HCT116 (cell line): ENCODE results near the gene KCNK4. TPM values are rescaled to one million over a fixed set of nuclear protein-coding genes. Genes with fewer than 3 reads are reported as not detected.

Source experiments
- ATAC-seq: fragments of 200-7000 bp; cut with Tn5 transposase; 2 replicates; pipeline ENCODE4 v1.9.1; 2020; ENCODE audit warnings: mild to moderate bottlenecking, moderate library complexity
- BruUV-seq: library from RNA; stranded (reverse); fragments of 400-500 nt; replicated peaks from 2 replicates; lab custom pipeline; 2021; lab: Mats Ljungman, UMichigan
- CTCF ChIA-PET: fragments of 300-600 bp; sonication (Branson Sonifier 250); formaldehyde crosslinking; loops from one replicate; lab custom pipeline; 2021; ENCODE audit warnings: antibody characterized with exemption; lab: Charles Lee
- POLR2A ChIA-PET: fragments of 300-600, 350-600 bp; sonication (Branson Sonifier 250); formaldehyde crosslinking; loops from one replicate; lab custom pipeline; 2021; ENCODE audit warnings: antibody characterized with exemption; lab: Charles Lee
- RAD21 ChIA-PET, 2 experiments: fragments of 300-600 bp; sonication (Branson Sonifier 250); formaldehyde crosslinking; loops; one replicate each; lab custom pipeline; 2023; ENCODE audit warnings: low total read pairs in 2 of 2; ENCODE audit not compliant: uncharacterized antibody in 2 of 2, unreplicated experiment in 2 of 2, low non-redundant PET in 1 of 2; lab: Charles Lee
- DNase-seq: peaks from one replicate; pipeline ENCODE4 v3.0.0-alpha.2; 2010; ENCODE audit warnings: low read depth, low spot score
- H2AFZ ChIP-seq: fragments of 200-600 bp; shearing (Covaris generic), sonication (generic); 2 replicates; pipeline ENCODE4 v1.6.1; 2017; ENCODE audit warnings: low read depth, mixed run types, mixed read lengths, antibody characterized with exemption, low read length; ENCODE audit not compliant: poor library complexity, severe bottlenecking
- H3K27ac ChIP-seq: 2 replicates; pipeline ENCODE4 v1.5.1; 2012; ENCODE audit warnings: low read depth, low read length
- H3K27me3 ChIP-seq: fragments of 200-600 bp; sonication (generic); 2 replicates; pipeline ENCODE4 v1.6.1; 2016; ENCODE audit warnings: mixed run types, low read length, mixed read lengths; ENCODE audit not compliant: insufficient read depth
- H3K36me3 ChIP-seq, 2 experiments: fragments of 200-500 bp in 1 of 2; fragments of 200-600 bp in 1 of 2; sonication (Bioruptor generic) in 1 of 2; sonication (generic) in 1 of 2; 2 replicates each; pipeline versions ENCODE4 v1.5.1 to v1.6.1; 2014 to 2016; ENCODE audit warnings: low read length in 2 of 2, inconsistent platforms in 1 of 2, mixed read lengths in 1 of 2, mixed run types in 1 of 2; ENCODE audit not compliant: insufficient read depth in 2 of 2, control insufficient read depth in 1 of 2
- H3K4me1 ChIP-seq, 2 experiments: fragments of 200-600 bp in 1 of 2; sonication (generic) in 1 of 2; 2 replicates each; pipeline versions ENCODE4 v1.5.1 to v1.6.1; 2012 to 2017; ENCODE audit warnings: low read length in 2 of 2, inconsistent platforms in 1 of 2, mild to moderate bottlenecking in 1 of 2, mixed read lengths in 1 of 2, mixed run types in 1 of 2, moderate library complexity in 1 of 2; ENCODE audit not compliant: insufficient read depth in 2 of 2, control insufficient read depth in 1 of 2
- H3K4me2 ChIP-seq: fragments of 200-600 bp; sonication (generic); 2 replicates; pipeline ENCODE4 v1.6.1; 2017; ENCODE audit warnings: mixed run types, low read length, mixed read lengths
- H3K4me3 ChIP-seq, 2 experiments: fragments of 200-600 bp in 1 of 2; sonication (generic) in 1 of 2; replicated peaks in 1 of 2; 2 replicates each; pipeline ENCODE4 v1.5.1; 2011 to 2016; ENCODE audit warnings: low read length in 2 of 2, control low read depth in 1 of 2, low read depth in 1 of 2, mild to moderate bottlenecking in 1 of 2, mixed read lengths in 1 of 2, mixed run types in 1 of 2
- H3K79me2 ChIP-seq: fragments of 200-600 bp; sonication (generic); 2 replicates; pipeline ENCODE4 v1.6.1; 2017; ENCODE audit warnings: mild to moderate bottlenecking, mixed run types, low read length, moderate library complexity, mixed read lengths; ENCODE audit not compliant: insufficient read depth
- H3K9ac ChIP-seq: fragments of 200-600 bp; sonication (generic); 2 replicates; pipeline ENCODE4 v1.6.1; 2016; ENCODE audit warnings: low read length, mixed read lengths
- H3K9me2 ChIP-seq: fragments of 200-600 bp; sonication (generic), shearing (Covaris generic); 2 replicates; pipeline ENCODE4 v1.6.1; 2017; ENCODE audit warnings: mixed run types, mild to moderate bottlenecking, moderate library complexity; ENCODE audit not compliant: insufficient read depth
- H3K9me3 ChIP-seq, 2 experiments: fragments of 200-500 bp in 1 of 2; fragments of 200-600 bp in 1 of 2; sonication (Bioruptor generic) in 1 of 2; sonication (generic) in 1 of 2; 2 replicates each; pipeline ENCODE4 v1.6.1; 2014 to 2017; ENCODE audit warnings: low read length in 2 of 2, mixed read lengths in 2 of 2, inconsistent platforms in 1 of 2, low read depth in 1 of 2, mild to moderate bottlenecking in 1 of 2, mixed run types in 1 of 2, moderate library complexity in 1 of 2; ENCODE audit not compliant: control insufficient read depth in 1 of 2, insufficient read depth in 1 of 2
- H4K20me1 ChIP-seq: fragments of 200-600 bp; sonication (generic), shearing (Covaris generic); 2 replicates; pipeline ENCODE4 v1.6.1; 2017; ENCODE audit warnings: mixed run types, mild to moderate bottlenecking, moderate library complexity; ENCODE audit not compliant: insufficient read depth
- CBX3 ChIP-seq: IDR thresholded peaks from 2 replicates; pipeline ENCODE4 v1.6.1; 2012; ENCODE audit warnings: low read depth
- EGR1 ChIP-seq: IDR thresholded peaks from 2 replicates; pipeline ENCODE4 v1.6.1; 2012; ENCODE audit warnings: low read depth
- ELF1 ChIP-seq: IDR thresholded peaks from 2 replicates; pipeline ENCODE4 v1.6.1; 2012; ENCODE audit warnings: low read depth, borderline replicate concordance
- EZH2 ChIP-seq: fragments of 200-600 bp; sonication (generic); IDR thresholded peaks from 2 replicates; pipeline ENCODE4 v1.6.1; 2017; ENCODE audit warnings: antibody characterized with exemption, mixed run types
- POLR2A ChIP-seq: IDR thresholded peaks from 2 replicates; pipeline ENCODE4 v1.7.0; 2011; ENCODE audit warnings: borderline replicate concordance; ENCODE audit not compliant: insufficient read depth, insufficient read length; ENCODE audit errors: extremely low read depth
- POLR2AphosphoS5 ChIP-seq: IDR thresholded peaks from 2 replicates; pipeline ENCODE4 v1.6.1; 2011; ENCODE audit warnings: mild to moderate bottlenecking, low read depth, low read length, moderate library complexity
- RAD21 ChIP-seq: IDR thresholded peaks from 2 replicates; pipeline ENCODE4 v1.6.1; 2012; ENCODE audit warnings: low read depth, mild to moderate bottlenecking
- SIN3A ChIP-seq: IDR thresholded peaks from 2 replicates; pipeline ENCODE4 v1.6.1; 2012; ENCODE audit warnings: low read depth
- SP1 ChIP-seq: IDR thresholded peaks from 2 replicates; pipeline ENCODE4 v1.6.1; 2012; ENCODE audit warnings: low read depth
- SRF ChIP-seq: IDR thresholded peaks from 2 replicates; pipeline ENCODE4 v1.6.1; 2012; ENCODE audit warnings: low read depth
- ZFX ChIP-seq: fragments of 450-650 bp; IDR thresholded peaks from 2 replicates; pipeline ENCODE4 v1.6.1; 2017
- ZNF274 ChIP-seq: fragments of 200-500 bp; sonication (Bioruptor generic); IDR thresholded peaks from 2 replicates; pipeline ENCODE4 v1.6.1; 2014; ENCODE audit warnings: mild to moderate bottlenecking, low read depth, low read length, inconsistent platforms
- intact Hi-C: fragments of 100-400 bp; cut with micrococcal nuclease; formaldehyde crosslinking; loops from 2 replicates; pipeline ENCODE4 v1.10.0; 2022
- total RNA-seq: library from RNA; stranded (reverse); gene quantifications from one replicate; pipeline ENCODE4 v1.2.1, GENCODE V29; 2021; ENCODE audit not compliant: unreplicated experiment
- TF ChIP-seq, protein P1 (sequence below), 3 experiments: fragments of 200-600 bp in 1 of 3; sonication (generic) in 1 of 3; IDR thresholded peaks in 2 of 3; conservative IDR thresholded peaks in 1 of 3; 2 replicates each; pipeline ENCODE4 v1.5.1; 2012 to 2017; ENCODE audit warnings: low read depth in 2 of 3, low read length in 2 of 3, antibody characterized with exemption in 1 of 3, borderline replicate concordance in 1 of 3, control low read depth in 1 of 3, mild to moderate bottlenecking in 1 of 3, mixed read lengths in 1 of 3, mixed run types in 1 of 3, moderate library complexity in 1 of 3; ENCODE audit not compliant: insufficient read depth in 1 of 3
- TF ChIP-seq, protein P2 (sequence below): IDR thresholded peaks from 2 replicates; pipeline ENCODE4 v1.6.1; 2012; ENCODE audit warnings: low read depth
- TF ChIP-seq, protein P3 (sequence below): IDR thresholded peaks from 2 replicates; pipeline ENCODE4 v1.6.1; 2012

The KCNK4 gene
- total RNA-seq, 1 experiment from 2014 or later = not detected

DNA sequence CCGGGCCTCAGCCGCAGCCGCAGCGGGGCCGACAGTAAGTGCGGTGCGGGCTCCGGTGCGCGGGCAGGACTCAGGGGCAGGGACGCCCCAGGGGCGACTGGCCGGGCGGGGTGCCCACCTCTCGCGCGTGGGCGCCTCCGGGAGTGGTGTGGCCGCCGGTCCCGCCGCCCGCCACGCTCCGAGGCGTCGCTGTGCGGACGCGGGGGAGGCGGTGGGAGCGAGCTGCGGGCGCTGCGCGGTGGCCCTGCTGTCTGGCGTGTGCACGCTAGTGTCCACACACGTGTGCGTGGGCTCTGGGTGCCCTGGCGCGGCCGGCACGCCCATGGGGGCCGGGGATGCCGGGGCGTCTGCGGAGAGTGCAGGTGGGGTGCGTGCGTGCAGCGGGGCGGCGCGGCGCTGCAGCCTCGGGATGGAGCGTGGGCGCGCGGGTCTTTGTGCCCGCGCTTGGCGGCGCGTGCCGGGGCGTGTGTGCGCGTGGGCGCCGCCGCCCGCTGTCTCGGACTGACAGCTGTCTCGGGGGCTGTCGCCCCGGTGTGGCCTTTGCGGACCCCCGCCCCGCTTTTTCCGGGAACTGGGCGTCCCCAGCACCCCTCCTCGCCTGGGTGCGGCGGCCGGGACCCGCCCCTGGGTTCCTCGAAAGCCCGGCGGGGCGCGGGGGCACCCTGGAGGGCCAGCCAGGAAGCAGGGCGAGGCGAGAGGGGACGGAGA lies 804 bp downstream of the KCNK4 start:
- Histone ChIP-seq H3K9ac (no peak overlapping the region), H3K27me3 (no peaks in the 10 kb centered on the region), H3K79me2 (no peaks in the 10 kb centered on the region), H3K9me3 (no peaks in the 10 kb centered on the region), H3K4me3 (no peak overlapping the region), H3K9me2 (no peaks in the 10 kb centered on the region), H3K4me1 (peaks cover 0 to 8% of the 10 kb centered on the region in 2 experiments; a peak in 2 of 4 replicates), H4K20me1 (no peaks in the 10 kb centered on the region), H3K27ac (no peak overlapping the region), H3K4me2 (no peak overlapping the region), H3K36me3 (no peaks in the 10 kb centered on the region), H2AFZ (no peak overlapping the region)
- ChIA-PET POLR2A (no interaction called here), RAD21 (no interaction called here), CTCF (no interaction called here)
- intact Hi-C loops = no loop called here
- TF ChIP-seq, protein P1, sequence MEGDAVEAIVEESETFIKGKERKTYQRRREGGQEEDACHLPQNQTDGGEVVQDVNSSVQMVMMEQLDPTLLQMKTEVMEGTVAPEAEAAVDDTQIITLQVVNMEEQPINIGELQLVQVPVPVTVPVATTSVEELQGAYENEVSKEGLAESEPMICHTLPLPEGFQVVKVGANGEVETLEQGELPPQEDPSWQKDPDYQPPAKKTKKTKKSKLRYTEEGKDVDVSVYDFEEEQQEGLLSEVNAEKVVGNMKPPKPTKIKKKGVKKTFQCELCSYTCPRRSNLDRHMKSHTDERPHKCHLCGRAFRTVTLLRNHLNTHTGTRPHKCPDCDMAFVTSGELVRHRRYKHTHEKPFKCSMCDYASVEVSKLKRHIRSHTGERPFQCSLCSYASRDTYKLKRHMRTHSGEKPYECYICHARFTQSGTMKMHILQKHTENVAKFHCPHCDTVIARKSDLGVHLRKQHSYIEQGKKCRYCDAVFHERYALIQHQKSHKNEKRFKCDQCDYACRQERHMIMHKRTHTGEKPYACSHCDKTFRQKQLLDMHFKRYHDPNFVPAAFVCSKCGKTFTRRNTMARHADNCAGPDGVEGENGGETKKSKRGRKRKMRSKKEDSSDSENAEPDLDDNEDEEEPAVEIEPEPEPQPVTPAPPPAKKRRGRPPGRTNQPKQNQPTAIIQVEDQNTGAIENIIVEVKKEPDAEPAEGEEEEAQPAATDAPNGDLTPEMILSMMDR (IDR thresholded peaks at IDR 0.05 in 2 of 3, conservative IDR thresholded peaks at IDR 0.05 in 1 of 3; ENCODE audit: borderline replicate concordance in 1 of 3, insufficient read depth in 1 of 3, low read depth in 2 of 3, low read length in 2 of 3) = no peak
- no peak for TF ChIP-seq RAD21
- TF ChIP-seq, protein P2, sequence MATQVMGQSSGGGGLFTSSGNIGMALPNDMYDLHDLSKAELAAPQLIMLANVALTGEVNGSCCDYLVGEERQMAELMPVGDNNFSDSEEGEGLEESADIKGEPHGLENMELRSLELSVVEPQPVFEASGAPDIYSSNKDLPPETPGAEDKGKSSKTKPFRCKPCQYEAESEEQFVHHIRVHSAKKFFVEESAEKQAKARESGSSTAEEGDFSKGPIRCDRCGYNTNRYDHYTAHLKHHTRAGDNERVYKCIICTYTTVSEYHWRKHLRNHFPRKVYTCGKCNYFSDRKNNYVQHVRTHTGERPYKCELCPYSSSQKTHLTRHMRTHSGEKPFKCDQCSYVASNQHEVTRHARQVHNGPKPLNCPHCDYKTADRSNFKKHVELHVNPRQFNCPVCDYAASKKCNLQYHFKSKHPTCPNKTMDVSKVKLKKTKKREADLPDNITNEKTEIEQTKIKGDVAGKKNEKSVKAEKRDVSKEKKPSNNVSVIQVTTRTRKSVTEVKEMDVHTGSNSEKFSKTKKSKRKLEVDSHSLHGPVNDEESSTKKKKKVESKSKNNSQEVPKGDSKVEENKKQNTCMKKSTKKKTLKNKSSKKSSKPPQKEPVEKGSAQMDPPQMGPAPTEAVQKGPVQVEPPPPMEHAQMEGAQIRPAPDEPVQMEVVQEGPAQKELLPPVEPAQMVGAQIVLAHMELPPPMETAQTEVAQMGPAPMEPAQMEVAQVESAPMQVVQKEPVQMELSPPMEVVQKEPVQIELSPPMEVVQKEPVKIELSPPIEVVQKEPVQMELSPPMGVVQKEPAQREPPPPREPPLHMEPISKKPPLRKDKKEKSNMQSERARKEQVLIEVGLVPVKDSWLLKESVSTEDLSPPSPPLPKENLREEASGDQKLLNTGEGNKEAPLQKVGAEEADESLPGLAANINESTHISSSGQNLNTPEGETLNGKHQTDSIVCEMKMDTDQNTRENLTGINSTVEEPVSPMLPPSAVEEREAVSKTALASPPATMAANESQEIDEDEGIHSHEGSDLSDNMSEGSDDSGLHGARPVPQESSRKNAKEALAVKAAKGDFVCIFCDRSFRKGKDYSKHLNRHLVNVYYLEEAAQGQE = no peak
- TF ChIP-seq ELF1 = no peak
- no peak for TF ChIP-seq ZFX
- TF ChIP-seq EZH2 = no peak
- no peak for TF ChIP-seq SIN3A
- TF ChIP-seq EGR1 = no peak
- TF ChIP-seq SP1 = no peak
- TF ChIP-seq ZNF274 = no peak
- no peak for TF ChIP-seq CBX3
- no peak for TF ChIP-seq SRF
- TF ChIP-seq, protein P3, sequence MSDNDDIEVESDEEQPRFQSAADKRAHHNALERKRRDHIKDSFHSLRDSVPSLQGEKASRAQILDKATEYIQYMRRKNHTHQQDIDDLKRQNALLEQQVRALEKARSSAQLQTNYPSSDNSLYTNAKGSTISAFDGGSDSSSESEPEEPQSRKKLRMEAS = no peak
- TF ChIP-seq POLR2A = no peak
- no peak for TF ChIP-seq POLR2AphosphoS5
- ATAC-seq (no peak), DNase-seq (no peak)
- BruUV-seq = no TSS peak
